H1 (cell line): ENCODE data around the gene XYLB. TPM values are rescaled to one million over a fixed set of nuclear protein-coding genes. Genes with fewer than 3 reads are reported as not detected.

ENCODE experiments used
- ASH2L ChIP-seq: fragments of 200-600, 300-600 bp; sonication (generic); IDR thresholded peaks from one replicate; pipeline ENCODE4 v1.7.1; 2017; ENCODE audit warnings: low read length
- CTBP2 ChIP-seq: IDR thresholded peaks from 2 replicates; pipeline ENCODE4 v1.7.0; 2011; ENCODE audit warnings: borderline replicate concordance, mild to moderate bottlenecking, moderate library complexity, mixed read lengths, low read length; ENCODE audit not compliant: insufficient read depth, insufficient read length
- HDAC6 ChIP-seq: IDR thresholded peaks from one replicate; pipeline ENCODE4 v1.7.1; 2012; ENCODE audit warnings: low read depth, mild to moderate bottlenecking, inconsistent platforms, low read length, moderate library complexity
- NRF1 ChIP-seq: IDR thresholded peaks from 2 replicates; pipeline ENCODE4 v1.6.1; 2011; ENCODE audit warnings: mild to moderate bottlenecking, low read depth, low read length, improper control_type of control experiment
- TAF1 ChIP-seq: IDR thresholded peaks from 2 replicates; pipeline ENCODE4 v1.6.1; 2011; ENCODE audit warnings: mild to moderate bottlenecking, low read depth, low read length
- polyA plus RNA-seq, 7 experiments: library from polyadenylated mRNA; depleted of rRNA in 3 of 7; stranded (reverse) in 5 of 7; unstranded in 2 of 7; fragments of >200 nt in 5 of 7; fragments of 200-250 nt in 2 of 7; gene quantifications; 1 replicate in 5 of 7; 2 replicates in 1 of 7; 4 replicates in 1 of 7; pipeline versions ENCODE4 v1.2.1 to v1.2.3, GENCODE V29; 2011 to 2013; ENCODE audit warnings: missing spikeins in 2 of 7, mixed read lengths in 2 of 7
- total RNA-seq: library from RNA; stranded (reverse); fragmentation: NEBNext Ultra II Directional; extraction: Animal tissue kit (Norgen Biotek cat#: 25700); gene quantifications from 2 replicates; pipeline ENCODE4 v1.2.1, GENCODE V29; 2021

The XYLB gene
- total and polyA plus RNA-seq, 2 of the 8 experiments (the other 6 are each of a cell fraction or from before 2014, with no cell fraction given), result 1.7 to 5.5 TPM

GRCh38 chr3:38458796-38459498 is 112.4 kb downstream of the XYLB start (continued):
- TF ChIP-seq HDAC6 (no peak), NRF1 (no peak), TAF1 (no peak), ASH2L (no peak), CTBP2 (no peak)
